ENCODE measurements around the gene MC3R. TPM values are rescaled to one million over a fixed set of nuclear protein-coding genes. Genes with fewer than 3 reads are reported as not detected.

MC3R gene
- total RNA-seq, 1 experiment from 2014 or later = not detected

DNA sequence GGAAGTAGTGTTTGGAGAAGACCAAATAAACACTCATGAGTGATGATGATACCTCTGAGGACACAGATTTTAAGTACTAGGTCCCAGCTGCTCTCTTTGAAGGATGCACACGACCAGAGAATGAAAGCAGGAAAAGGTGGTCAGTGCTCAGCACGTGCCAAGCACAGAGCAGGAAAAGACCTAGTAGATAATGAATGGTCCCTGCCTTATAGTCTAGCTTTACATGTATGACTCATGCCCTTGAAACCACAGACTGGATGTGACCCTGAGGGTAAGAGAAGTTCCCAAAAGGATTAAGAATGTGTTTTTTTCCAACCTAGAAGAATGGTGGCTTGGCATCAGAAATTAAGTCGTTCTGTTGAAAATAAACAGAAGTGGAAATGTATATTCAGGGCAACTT, 2.8 kb upstream of the MC3R start:
- H3K4me3 Mint-ChIP-seq = no peak overlapping the region
- no peak for DNase-seq
- Histone ChIP-seq H2AFZ (ENCODE audit: low read length) (no peak overlapping the region), H2AK5ac (ENCODE audit: insufficient read length, low read length) (no peak overlapping the region), H4K91ac (ENCODE audit: insufficient read length, low read depth, low read length) (no peak overlapping the region), H2BK20ac (ENCODE audit: low read depth, low read length, poor library complexity, severe bottlenecking) (no peak overlapping the region), H3K14ac (ENCODE audit: insufficient read depth, low read length) (no peak overlapping the region), H3K23me2 (ENCODE audit: insufficient read length, low read depth, low read length, poor library complexity, severe bottlenecking) (no peaks in the 10 kb centered on the region), H2BK15ac (ENCODE audit: low read depth, low read length) (no peak overlapping the region), H2BK12ac (ENCODE audit: insufficient read length, low read depth, low read length) (no peak overlapping the region), H3K4ac (ENCODE audit: low read depth, low read length) (no peak overlapping the region), H3K18ac (ENCODE audit: insufficient read length, low read depth, low read length) (no peak overlapping the region), H3K23ac (ENCODE audit: insufficient read length, low read depth, low read length) (no peak overlapping the region), H4K8ac (replicated peaks; ENCODE audit: insufficient read length, low read depth, low read length) (no peak overlapping the region), H3K27me3 (ENCODE audit: insufficient read depth, low read length) (no peaks in the 10 kb centered on the region; the same call in 1 of the 2 replicates), H2BK5ac (ENCODE audit: insufficient read length, low read length) (no peak overlapping the region), H3K79me2 (ENCODE audit: insufficient read depth, low read length) (no peaks in the 10 kb centered on the region; the same call in 1 of the 2 replicates), H3K56ac (ENCODE audit: insufficient read length, low read depth, low read length) (no peak overlapping the region), H4K20me1 (ENCODE audit: control insufficient read depth, insufficient read depth, insufficient read length) (no peaks in the 10 kb centered on the region), H3K4me1 (ENCODE audit: insufficient read depth, low read length) (no peaks in the 10 kb centered on the region), H3K9me3 (ENCODE audit: control insufficient read depth, low read depth, low read length) (peaks cover 34% of the 10 kb centered on the region), H3K27ac (ENCODE audit: insufficient read length, low read depth, low read length) (no peak overlapping the region), H2BK120ac (ENCODE audit: low read depth, low read length, poor library complexity, severe bottlenecking) (no peak overlapping the region), H3K4me2 (ENCODE audit: insufficient read depth, insufficient read length, low read length) (no peak overlapping the region), H3K79me1 (ENCODE audit: insufficient read depth, low read depth, low read length, poor library complexity, severe bottlenecking) (no peaks in the 10 kb centered on the region), H3T11ph (ENCODE audit: low read length) (no peak overlapping the region), H4K5ac (ENCODE audit: insufficient read length, low read depth, low read length) (no peak overlapping the region), H3K9ac (ENCODE audit: extremely low read depth, insufficient read length, low read length) (no peak overlapping the region)
- WGBS (ENCODE audit: extremely low coverage, insufficient read length, low lambda C conversion rate) = no CpG with 5 or more reads among the region's 3 CpGs
- H3K27me3 Mint-ChIP-seq (ENCODE audit: low read depth) = peaks cover 20% of the 10 kb centered on the region
- TF ChIP-seq CTCF (conservative IDR thresholded peaks at IDR 0.05) = no peak
- H3K27ac Mint-ChIP-seq = no peak overlapping the region
- H3K36me3 Mint-ChIP-seq (ENCODE audit: insufficient read depth in 1 of 3, low read depth in 3 of 3) = peaks cover 4 to 30% (median 7%) of the 10 kb centered on the region in 3 experiments; a peak in 6 of 7 replicates
- H3K4me1 Mint-ChIP-seq = no peaks in the 10 kb centered on the region
- H3K9me3 Mint-ChIP-seq = peaks cover 81 to 92% of the 10 kb centered on the region in 2 experiments

All from H9 (cell line).